GM19328 (cell line): ENCODE results near the gene PCF11.

ENCODE experiments used
- ATAC-seq: cut with Tn5 transposase; IDR thresholded peaks from one replicate; pipeline ENCODE4 v1.9.1; 2021; ENCODE audit warnings: mild to moderate bottlenecking, moderate library complexity; ENCODE audit not compliant: unreplicated experiment

PCF11 gene

DNA sequence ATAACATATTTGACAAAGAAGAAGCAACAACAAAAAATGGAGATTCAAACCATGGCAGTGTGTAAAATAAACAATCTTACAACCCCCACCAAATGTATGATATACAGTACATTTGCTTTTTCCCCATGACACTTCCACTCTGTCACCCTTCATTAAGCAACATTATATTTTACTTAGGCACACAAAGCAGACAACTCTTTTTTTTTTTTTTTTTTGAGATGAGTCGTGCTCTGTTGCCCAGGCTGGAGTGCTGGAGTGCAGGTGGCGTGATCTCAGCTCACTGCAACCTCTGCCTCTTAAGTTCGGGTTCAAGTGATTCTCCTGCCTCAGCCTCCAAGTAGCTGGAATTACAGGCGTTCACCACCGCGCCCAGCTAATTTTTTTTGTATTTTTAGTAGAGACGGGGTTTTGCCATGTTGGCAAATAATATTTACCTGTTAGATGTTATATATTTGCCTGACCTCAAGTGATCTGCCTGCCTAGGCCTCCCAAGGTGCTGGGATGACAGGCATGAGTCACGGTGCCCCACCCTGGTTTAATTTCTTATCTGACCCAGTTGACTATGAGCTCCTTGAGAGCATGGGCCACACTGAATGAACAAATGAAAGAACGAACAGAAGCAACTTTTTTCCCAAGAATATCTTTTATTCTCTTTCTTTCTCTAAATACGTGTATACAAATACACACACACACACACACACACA lies 5.5 kb upstream of the PCF11 start:
- ATAC-seq = no peak

DNA sequence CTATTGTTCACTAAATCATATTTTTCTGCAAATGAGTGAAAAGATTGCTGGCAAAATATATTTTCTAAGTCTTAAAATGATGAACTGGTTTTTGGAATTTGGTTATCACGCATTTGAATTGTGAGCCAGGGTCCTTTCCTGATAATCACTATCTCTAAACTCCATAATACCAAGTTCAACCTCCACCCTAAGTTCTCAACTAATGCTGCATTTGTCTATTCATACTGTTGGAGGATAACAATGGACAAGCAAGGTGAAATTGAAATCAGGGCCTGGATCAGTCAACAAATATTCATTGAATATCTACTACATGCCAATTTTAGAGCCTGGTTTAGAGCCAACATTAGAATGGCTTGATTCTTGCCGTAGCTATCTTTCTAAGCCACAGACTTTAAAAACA lies 4.7 kb upstream of the PCF11 start:
- no peak for ATAC-seq

DNA sequence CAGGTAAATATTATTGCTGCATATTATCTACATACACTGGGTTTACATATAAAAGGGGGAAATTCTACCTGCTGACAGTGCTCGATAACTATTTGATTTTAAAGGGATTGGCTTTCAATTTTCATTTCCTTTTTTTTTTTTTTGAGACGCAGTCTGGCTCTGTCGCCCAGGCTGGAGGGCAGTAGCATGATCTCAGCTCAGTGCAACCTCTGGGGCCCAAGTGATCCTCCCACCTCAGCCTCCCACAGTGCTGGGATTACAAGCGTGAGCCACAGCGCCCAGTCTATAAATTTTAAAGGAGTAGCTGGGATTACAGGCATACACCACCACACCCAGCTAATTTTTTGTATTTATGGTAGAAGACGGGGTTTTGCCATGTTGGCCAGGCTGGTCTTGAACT lies 3.2 kb upstream of the PCF11 start:
- no peak for ATAC-seq

DNA sequence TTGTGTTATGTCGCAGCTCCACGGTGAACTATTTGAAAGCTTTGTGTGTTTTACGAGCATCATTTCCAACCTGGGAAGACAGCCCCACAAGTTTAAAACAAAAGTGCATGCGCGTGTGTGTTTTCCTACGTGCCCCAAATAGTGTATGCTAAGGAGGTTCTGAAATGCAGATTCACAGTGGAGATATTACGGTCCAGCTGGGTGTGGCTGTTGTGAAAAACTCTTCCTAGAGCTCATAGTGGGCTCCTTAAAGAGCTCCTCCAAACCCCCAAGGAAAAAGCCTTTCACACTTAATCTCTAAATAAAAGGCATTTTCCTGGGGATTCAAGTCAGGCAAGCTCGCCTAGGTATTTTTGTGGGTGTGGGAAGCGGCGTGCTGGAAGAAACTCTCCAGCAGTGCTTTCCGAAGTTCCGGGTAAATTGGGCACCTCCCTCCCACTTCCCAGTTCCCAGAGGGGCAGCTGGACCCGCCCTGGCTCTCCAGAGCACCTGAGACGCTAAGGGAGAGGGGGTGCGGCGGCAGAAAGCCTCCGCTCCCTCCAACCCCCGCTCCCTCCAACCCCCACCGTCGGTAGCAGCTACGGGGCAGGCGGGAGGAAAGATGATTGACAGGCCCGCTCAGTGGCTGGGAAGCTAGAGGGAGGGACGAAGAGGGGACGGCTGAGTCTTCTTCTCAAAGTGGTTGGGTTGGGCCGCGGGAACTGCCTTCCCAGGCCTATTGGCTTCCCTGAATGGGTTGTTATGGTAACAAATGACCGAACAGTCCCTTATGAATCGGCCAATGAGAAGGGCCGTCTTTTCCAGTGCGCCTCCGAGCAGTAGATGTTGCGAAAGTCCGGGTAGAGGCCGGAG lies 561 bp upstream of the PCF11 start:
- peak; percentile 94 for ATAC-seq

DNA sequence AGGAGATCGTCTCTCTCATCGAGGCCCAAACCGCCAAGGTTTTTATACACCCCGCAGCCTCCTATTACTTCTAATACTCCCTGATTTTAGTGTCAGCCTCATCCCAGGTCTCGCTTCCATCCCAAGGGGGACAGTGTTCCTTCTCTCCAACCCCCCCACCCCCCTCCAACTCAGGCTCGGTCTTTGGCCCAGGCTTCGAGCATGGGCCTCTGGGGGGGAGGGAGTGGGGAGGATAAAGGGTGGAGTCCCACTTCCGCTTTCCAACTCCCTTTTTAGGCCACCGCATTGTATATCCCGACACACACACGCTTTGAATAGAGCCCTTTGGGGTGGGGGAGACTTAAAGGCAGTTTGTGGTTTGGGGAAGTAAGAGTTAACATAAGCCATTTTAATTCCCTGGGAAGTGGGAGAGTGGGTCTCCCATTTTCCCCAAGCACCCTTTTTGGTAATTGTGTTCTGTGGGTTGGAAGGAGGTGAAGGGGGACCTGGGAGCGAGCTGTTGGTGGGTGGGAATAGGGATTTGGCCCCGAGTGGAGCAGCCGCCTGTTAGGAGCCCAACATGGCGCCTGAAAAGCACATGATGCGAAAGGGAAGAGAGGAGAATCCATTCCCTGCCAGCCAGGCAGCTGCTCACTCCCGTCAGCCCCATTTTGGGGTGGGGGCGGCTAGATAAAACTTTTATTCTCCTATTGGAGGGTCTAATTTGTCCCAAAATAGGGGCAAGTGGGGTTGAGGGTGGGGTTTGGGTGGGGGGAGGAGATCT lies 844 bp downstream of the PCF11 start:
- no peak for ATAC-seq

DNA sequence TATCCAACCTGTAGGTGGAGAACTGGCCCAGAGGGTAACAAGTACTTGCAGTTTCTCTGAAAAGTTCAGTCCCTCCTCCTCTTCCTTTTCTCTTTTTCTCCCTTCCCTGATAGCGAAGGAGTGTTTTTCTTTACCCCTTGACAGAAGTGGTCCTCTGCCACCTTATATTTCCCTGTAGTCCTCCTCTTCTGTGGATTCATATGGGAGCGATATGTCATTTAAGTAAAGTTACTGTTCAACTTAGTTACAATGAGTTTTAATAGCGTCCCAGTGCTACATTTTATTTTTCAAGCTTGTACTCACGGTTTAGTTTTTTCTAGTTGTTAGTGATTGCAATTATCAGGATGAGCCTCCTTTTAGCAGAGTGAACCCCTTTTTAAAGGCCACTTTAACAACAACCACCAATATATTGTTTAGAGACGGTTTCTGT lies 1.4 kb downstream of the PCF11 start:
- ATAC-seq = no peak

DNA sequence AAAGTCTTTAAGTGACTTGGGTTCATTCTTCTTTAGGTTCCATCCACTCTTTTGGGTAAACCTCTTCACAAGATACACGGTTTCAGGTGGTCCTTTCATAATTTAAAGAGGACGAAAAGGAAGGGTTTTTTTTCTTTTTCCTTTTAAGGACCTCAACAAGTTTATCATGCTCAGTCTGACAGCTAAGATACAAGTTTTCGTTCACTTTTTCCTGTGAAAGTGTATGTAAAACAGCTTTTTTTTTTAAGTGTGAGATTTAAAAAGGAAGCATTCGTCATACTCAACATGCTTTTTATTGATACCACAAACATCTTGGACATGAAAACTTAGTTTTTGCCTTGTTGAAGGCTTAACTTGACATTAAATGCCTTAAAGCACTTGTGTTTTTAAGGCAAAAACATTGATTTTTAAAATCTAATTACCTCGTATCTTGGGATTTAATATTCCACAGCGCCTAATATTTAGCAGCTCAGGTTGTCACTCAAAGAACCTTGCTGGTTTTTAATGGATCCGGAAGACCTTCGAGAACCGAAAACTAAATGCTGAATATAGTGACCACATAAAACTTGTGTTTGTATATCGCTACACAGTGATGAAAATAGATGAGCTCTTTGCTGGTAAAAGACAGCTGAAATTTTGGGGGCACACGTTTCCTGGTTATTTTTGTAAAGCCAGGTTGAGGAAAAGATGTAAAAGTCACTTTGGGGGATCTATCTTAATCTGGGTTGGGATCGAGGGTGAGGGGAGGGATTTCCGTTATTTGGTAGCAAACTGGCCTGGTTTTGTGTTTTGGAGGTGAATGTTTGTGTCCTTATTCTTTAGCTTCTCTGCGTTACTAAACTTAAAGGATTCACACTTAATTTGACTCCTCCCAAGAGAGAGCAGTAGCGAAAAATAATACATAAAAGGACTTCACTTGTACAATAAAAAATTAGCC lies 2.3 kb downstream of the PCF11 start:
- no peak for ATAC-seq

DNA sequence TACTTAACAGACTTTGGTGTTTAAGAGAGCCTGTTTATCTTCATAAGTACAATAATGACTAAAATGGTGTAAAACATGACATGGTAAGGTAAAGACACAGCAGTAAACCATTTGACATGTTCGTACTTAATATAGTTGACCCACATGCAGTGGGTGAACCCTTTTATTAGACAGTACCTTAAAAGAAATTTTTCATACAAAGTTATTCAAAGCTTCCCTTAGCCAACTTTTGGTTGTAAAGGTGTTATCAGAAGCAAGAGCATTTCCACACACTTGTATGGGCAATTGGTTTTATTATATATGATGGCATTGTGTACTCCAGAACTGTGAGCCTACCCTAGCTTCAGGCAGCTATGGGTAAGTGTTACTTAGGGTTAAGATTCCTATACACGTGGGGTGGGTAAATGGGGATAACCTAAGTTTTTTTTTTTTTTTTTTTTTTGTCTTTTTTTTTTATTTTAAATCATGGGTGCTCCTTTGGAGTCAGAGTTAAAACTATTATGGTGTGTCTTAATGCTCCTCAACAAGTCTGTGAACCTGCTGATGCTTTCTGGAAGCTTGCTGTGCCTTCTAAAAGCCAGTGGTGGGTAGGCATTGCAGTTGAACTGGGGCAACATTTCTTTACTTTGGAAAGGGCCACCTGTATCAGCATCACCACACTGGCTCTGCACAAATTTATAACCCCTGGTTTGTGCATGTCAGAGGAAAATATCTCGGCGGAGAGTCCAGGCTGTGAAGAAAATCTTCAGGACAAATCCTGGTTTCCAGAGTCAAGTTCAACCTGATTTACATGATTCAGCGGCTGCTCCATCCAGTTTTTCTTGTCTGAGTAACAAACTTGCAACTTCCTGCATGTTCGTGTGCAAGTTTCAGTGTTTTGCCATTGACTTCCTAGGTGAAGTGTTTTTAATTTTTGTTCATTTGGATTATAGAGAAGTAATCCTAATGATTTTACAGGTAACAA lies 3.3 kb downstream of the PCF11 start:
- no peak for ATAC-seq

DNA sequence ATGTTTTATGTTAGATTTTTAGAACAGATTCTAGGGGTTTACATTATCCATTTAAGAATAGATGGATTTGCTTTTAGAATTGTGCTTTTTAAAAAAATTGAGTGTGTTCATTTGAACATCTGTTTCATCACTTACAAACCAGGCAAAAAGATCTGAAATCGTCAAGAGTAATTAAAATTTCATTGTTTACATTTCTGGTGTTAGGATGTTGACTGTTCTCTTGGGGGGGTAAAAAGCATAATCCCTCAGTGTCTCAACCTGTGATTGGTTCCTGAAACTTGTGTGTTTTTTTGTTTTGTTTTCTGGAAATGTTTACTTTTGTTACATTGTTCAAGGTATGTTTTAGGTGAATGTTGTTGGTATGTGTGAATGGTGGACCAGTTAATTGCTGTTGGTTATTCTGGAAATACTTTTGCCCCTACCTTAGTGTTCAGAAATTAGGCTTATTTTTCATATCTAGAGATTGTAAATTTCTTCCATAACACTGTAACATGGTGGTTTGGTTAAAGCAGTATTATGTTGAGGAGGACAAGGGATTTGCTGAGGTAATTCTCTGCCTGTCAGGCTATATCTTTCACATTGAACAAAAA lies 4.8 kb downstream of the PCF11 start:
- no peak for ATAC-seq

DNA sequence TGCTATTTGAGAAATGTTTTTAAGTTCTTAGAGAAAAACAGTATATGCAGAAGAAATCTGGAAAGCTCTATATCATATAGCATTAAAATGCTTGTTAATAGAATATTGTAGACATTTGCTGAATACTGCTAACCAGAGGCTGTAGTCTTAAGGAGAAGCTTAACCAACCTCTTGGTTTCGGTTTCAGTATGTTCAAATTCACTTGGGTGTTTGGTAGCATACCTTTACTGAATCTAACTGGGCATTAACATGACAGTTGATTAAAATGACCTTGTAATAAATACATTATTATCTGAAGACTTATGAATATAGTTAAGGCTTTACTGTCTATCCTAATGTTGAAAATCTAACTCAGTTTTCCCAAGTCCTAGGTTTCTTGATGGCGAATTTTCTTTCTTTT lies 5.4 kb downstream of the PCF11 start:
- ATAC-seq = no peak

DNA sequence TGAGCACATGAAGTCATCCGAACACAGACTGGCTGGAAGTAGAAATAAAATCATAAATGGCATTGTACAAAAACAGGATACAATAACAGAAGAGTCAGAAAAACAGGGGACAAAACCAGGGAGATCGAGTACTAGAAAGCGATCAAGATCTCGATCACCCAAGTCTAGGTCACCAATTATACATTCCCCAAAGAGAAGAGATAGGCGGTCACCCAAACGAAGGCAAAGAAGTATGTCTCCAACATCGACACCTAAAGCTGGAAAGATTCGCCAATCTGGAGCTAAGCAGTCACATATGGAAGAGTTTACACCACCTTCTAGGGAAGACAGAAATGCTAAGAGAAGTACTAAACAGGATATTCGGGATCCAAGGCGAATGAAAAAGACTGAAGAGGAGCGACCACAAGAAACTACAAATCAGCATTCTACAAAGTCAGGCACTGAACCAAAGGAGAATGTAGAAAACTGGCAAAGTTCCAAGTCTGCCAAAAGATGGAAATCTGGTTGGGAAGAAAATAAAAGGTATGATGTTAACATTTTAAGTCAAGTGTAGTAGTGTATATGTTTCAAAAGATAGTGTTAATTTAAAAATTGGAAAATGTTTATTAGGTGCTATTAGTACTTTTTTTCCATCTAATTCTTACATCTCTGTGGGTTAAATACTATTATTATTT lies 9.4 kb downstream of the PCF11 start:
- ATAC-seq = no peak

DNA sequence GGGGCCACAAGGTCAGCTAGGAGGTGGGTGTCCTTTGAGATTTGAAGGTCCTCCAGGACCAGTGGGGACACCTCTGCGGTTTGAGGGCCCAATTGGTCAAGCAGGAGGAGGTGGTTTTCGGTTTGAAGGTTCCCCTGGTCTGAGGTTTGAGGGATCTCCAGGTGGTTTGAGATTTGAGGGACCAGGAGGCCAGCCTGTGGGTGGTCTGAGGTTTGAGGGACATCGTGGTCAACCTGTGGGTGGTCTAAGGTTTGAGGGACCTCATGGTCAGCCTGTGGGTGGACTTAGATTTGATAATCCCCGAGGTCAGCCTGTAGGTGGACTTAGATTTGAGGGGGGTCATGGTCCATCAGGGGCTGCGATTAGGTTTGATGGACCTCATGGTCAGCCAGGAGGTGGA lies 11.8 kb downstream of the PCF11 start:
- no peak for ATAC-seq

DNA sequence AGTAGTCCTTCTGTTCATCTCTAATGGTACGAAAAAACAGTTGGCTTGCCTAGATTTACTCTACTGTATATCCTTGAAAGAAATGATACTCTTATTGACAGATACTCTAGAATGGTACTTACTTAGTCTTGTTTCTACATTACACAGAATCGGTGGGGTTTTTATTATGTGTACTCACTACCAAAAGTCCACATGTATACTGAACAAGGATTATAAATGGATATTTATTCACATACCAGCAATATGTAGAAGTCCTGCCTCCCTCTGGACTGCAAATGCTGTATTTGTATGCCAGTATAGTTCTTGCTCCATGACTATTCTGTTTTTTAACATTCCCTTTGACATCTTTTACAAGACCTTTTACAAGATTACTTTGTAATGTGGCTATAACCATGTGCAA lies 13.9 kb downstream of the PCF11 start:
- ATAC-seq = no peak

DNA sequence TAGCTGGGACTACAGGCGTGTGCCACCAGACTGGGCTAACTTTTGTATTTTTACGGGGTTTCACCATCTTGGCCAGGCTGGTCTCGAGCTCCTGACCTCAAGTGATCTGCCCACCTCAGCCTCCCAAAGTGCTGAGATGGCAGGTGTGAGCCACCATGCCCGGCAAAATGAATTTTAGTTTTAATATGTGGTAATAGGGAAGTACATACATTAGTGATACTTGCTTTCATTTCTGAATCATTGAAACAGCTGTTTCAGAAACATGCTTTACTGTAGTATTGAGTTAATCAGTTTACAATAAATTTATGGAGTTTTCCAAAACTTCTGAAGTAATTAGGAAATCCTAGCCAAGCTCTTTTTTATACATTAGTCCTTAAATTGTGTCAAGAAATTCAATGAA lies 15.6 kb downstream of the PCF11 start:
- ATAC-seq = no peak

DNA sequence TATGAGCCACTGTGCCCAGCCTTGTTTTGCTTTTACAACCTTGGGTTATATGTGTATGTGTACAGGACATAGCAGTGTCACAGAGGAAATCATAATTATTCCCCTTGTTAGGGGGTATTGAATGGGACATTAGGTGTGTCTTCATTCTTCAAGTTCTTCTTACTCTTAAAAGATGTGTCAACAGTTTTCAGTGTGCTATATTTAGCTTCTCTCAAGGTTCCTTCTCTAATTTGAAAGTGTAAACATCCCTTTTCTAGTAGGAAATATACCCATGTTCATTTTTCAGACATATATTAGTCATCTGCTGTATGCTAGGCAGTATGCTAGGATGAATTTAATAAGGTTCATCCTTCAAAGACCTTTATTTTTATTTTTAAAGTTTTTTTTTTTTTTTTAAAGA lies 17.1 kb downstream of the PCF11 start:
- ATAC-seq = no peak

DNA sequence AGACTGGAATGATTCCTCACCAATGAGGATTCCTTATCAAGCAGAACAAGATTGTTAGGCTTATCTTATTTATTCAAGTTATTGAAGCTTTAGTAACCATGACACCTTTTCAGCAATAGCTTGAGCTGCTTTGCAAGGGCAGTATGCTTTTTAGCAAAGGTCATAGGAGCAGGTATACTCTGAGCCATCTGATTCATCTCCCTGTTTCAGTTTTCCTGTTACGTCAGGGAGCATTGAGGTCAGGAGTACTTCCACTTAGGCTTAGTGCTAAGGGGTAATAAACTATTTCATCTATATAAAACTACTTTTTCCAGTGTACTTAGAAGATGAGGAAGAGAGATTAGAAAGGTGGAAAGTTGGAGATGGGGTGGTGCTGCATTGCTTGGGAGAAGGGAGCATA lies 18.9 kb downstream of the PCF11 start:
- ATAC-seq = no peak

DNA sequence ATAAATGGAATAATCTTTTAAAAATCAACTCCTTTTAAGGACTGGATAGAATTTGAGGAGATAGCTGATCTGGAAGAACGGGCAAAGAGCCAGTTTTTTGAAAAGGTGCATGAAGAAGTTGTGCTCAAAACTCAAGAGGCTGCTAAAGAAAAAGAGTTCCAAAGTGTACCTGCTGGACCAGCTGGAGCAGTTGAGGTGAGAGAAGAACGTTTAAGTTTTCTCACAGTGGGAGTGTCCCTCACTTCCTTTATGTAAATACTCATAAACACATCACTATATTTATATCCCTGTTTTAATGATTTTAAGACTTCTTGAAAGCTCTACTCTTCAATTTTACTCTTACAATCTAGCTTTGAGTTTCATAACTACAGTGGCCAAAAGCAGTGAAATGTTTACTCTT lies 24.9 kb downstream of the PCF11 start:
- no peak for ATAC-seq

DNA sequence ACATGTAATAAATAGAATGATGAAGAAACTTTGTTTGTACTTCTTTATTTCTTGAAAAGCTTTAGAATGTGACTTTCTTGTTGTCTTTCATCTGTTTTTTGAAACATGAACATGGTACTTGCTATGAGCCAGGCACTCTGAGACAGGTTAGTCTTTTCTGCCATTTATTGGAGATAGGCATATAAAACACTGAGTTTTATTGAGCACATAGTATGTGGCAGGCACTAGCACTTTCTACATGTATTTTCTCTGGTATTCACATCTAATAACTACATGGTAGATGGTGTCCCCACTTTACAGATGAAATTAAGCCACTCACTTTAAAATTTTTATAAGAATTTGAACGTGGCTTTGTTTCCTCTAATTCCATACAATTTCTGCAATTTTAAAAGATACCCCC lies 28.8 kb downstream of the PCF11 start:
- ATAC-seq = no peak

DNA sequence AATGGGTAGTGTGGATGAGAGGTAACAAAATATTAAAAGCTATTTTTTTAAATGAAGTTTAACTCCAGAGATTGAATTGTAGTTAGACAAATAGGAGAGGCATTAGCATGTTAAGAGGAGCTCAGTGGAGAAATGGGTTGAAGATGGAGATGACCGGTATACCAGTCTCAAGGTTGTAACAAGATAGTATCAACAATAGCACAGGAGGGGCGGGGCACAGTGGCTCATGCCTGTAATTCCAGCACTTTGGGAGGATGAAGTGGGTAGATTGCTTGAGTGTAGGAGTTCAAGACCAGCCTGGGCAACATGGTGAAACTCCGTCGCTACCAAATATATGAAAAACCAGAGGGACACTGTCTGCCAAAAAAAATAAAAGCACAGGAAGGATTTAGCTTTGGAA lies 30.5 kb downstream of the PCF11 start:
- no peak for ATAC-seq
